ENCODE measurements around the gene SMCR8. TPM values are rescaled to one million over a fixed set of nuclear protein-coding genes. Genes with fewer than 3 reads are reported as not detected.

Gene SMCR8
- total and polyA plus RNA-seq, 2 donors (not counting 1 experiment from before 2014, with no cell fraction given), result 8.6 to 19.5 TPM

DNA sequence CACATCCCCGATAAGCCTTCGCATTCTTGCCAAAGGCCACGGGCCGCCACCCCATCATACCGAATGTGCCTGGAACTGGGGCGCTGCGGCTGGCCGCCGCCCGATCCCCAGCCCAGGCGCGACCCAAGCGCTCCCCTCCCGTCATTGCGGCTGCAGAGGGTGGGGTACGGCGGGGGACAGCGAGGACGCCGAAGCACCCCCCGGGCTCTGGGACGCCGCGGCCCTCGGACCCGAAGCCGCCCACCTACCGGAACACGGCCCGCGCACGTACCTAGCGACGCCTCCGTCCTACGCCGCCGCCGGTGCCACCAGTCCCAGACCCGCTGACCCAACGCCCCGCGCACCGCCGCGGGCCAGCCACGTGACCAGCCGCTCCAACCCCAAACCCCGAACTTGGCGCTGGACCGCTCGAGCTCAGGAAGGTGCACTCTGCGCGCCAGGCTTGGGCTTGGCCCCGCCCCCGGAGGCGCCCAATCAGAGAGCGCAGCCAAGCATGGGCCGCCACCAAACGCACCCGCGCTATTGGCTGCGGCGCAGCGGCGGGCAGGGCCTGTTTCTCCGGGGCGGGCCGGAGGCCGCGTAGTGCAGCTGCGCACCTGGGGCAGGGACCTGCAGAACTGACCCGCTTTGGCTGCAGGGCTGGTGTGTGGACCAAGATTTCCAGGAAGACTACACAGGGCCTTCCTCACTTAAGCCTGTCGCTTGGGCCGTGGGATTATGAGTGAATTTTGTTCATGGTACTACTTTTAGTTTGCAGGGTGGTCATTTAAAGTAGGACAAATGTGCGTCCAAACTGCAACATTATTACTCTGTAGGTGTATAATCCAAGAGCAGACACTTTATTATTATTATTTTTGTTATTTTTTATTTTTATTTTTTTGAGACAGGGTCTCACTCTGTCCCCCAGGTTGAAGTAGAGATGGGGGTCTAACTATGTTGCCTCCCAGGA lies 48.3 kb downstream of the SMCR8 start, which contains the start of gene SHMT1:
SHMT1 (minus strand) TSS at position 450 of the 949 bp plus-strand sequence. CDS start 7,569 bp downstream, outside the sequence.
- peak within 1 kb of the TSS; percentile 52 for H3K9ac ChIP-seq (ENCODE audit: insufficient read depth, low read length)
- no peaks in the 10 kb centered on the region for H4K20me1 ChIP-seq (ENCODE audit: control insufficient read depth, extremely low read depth, insufficient read depth, low read length)
- H2AFZ ChIP-seq (ENCODE audit: low read length), result peak within 1 kb of the TSS; percentile 88
- peak within 1 kb of the TSS; percentile 71 to 80 (median 76) for H3K4me3 ChIP-seq (replicated peaks in 1 of 4; ENCODE audit: control extremely low read depth in 1 of 4, insufficient read depth in 1 of 4, low read depth in 3 of 4, low read length in 4 of 4)
- H3K4me2 ChIP-seq (ENCODE audit: extremely low read depth, insufficient read depth, low read length), result peak within 1 kb of the TSS; percentile 93
- H3K4me1 ChIP-seq (ENCODE audit: control insufficient read depth, extremely low read depth, insufficient read depth, low read length), result no peaks in the 10 kb centered on the region
- no peak within 1 kb of the TSS for H3K27ac ChIP-seq (ENCODE audit: insufficient read depth, low read length)
- TF ChIP-seq EZH2 (IDR thresholded peaks at IDR 0.05; ENCODE audit: low read length, missing control alignments), result no peak
- TF ChIP-seq, protein P1, sequence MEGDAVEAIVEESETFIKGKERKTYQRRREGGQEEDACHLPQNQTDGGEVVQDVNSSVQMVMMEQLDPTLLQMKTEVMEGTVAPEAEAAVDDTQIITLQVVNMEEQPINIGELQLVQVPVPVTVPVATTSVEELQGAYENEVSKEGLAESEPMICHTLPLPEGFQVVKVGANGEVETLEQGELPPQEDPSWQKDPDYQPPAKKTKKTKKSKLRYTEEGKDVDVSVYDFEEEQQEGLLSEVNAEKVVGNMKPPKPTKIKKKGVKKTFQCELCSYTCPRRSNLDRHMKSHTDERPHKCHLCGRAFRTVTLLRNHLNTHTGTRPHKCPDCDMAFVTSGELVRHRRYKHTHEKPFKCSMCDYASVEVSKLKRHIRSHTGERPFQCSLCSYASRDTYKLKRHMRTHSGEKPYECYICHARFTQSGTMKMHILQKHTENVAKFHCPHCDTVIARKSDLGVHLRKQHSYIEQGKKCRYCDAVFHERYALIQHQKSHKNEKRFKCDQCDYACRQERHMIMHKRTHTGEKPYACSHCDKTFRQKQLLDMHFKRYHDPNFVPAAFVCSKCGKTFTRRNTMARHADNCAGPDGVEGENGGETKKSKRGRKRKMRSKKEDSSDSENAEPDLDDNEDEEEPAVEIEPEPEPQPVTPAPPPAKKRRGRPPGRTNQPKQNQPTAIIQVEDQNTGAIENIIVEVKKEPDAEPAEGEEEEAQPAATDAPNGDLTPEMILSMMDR (conservative IDR thresholded peaks at IDR 0.05 in 1 of 2, IDR thresholded peaks at IDR 0.05 in 1 of 2; ENCODE audit: low read depth in 1 of 2, low read length in 2 of 2), result no peak
- H3K79me2 ChIP-seq (ENCODE audit: control insufficient read depth, insufficient read depth, low read length), result no peaks in the 10 kb centered on the region
- H3K9me3 ChIP-seq (ENCODE audit: control insufficient read depth, insufficient read depth, low read depth, low read length), result no peaks in the 10 kb centered on the region
- peak; percentile 81 to 85 for DNase-seq (ENCODE audit: low read depth in 2 of 2)
- H3K27me3 ChIP-seq (ENCODE audit: control insufficient read depth, insufficient read depth, low read length), result no peaks in the 10 kb centered on the region
- no peaks in the 10 kb centered on the region for H3K36me3 ChIP-seq (ENCODE audit: control insufficient read depth, insufficient read depth, low read length)

DNA sequence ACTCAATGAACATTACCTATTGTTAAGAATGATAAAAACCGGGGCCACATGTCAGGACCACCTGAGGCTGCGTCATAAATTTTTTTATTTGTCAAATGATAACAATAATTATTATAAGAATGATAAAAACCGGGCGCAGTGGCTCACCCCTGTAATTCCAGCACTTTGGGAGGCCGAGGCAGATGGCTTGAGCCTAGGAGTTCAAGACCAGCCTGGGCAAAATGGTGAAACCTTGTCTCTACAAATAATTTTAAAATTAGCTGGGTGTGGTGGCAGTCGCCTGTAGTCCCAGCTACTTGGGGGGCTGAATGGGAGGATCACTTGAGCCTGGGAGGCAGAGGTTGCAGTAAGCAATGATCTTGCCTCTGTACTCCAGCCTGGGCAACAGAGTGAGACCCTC lies 49.1 kb downstream of the SMCR8 start:
- Histone ChIP-seq H3K27ac (ENCODE audit: insufficient read depth, low read length) (no peak overlapping the region), H2AFZ (ENCODE audit: low read length) (no peak overlapping the region), H3K4me2 (ENCODE audit: extremely low read depth, insufficient read depth, low read length) (no peak overlapping the region), H3K79me2 (ENCODE audit: control insufficient read depth, insufficient read depth, low read length) (no peaks in the 10 kb centered on the region), H3K4me1 (ENCODE audit: control insufficient read depth, extremely low read depth, insufficient read depth, low read length) (no peaks in the 10 kb centered on the region), H3K36me3 (ENCODE audit: control insufficient read depth, insufficient read depth, low read length) (no peaks in the 10 kb centered on the region), H3K4me3 (replicated peaks in 1 of 4; ENCODE audit: control extremely low read depth in 1 of 4, insufficient read depth in 1 of 4, low read depth in 3 of 4, low read length in 4 of 4) (no peak overlapping the region), H3K9ac (ENCODE audit: insufficient read depth, low read length) (no peak overlapping the region), H4K20me1 (ENCODE audit: control insufficient read depth, extremely low read depth, insufficient read depth, low read length) (no peaks in the 10 kb centered on the region), H3K27me3 (ENCODE audit: control insufficient read depth, insufficient read depth, low read length) (no peaks in the 10 kb centered on the region), H3K9me3 (ENCODE audit: control insufficient read depth, insufficient read depth, low read depth, low read length) (no peaks in the 10 kb centered on the region)
- no peak for DNase-seq (ENCODE audit: low read depth in 2 of 2)
- no peak for TF ChIP-seq EZH2 (IDR thresholded peaks at IDR 0.05; ENCODE audit: low read length, missing control alignments)
- TF ChIP-seq, protein P1 (conservative IDR thresholded peaks at IDR 0.05 in 1 of 2, IDR thresholded peaks at IDR 0.05 in 1 of 2; ENCODE audit: low read depth in 1 of 2, low read length in 2 of 2), result no peak

DNA sequence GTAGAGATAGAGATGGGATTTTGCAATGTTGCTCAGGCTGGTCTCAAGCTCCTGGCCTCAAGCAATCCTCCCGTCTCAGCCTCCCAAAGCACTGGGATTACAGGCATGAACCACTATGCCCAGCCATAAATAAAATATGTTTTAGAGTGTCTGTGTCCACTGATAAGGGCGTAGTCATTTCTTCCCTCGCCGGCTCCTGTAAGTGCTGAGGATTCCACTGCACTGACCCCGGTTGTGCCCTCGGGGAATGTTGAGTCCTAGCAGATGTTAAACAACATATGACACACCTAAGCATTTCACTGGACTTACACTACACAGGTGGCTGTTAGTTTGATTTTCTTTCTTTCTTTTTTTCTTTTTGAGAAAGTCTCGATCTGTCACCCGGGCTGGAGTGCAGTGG lies 53.9 kb downstream of the SMCR8 start:
- Histone ChIP-seq H3K27me3 (ENCODE audit: control insufficient read depth, insufficient read depth, low read length) (peaks cover 2% of the 10 kb centered on the region), H3K79me2 (ENCODE audit: control insufficient read depth, insufficient read depth, low read length) (no peaks in the 10 kb centered on the region), H3K4me1 (ENCODE audit: control insufficient read depth, extremely low read depth, insufficient read depth, low read length) (no peaks in the 10 kb centered on the region), H3K4me3 (replicated peaks in 1 of 4; ENCODE audit: control extremely low read depth in 1 of 4, insufficient read depth in 1 of 4, low read depth in 3 of 4, low read length in 4 of 4) (no peak overlapping the region), H3K27ac (ENCODE audit: insufficient read depth, low read length) (no peak overlapping the region), H3K9me3 (ENCODE audit: control insufficient read depth, insufficient read depth, low read depth, low read length) (no peaks in the 10 kb centered on the region), H3K9ac (ENCODE audit: insufficient read depth, low read length) (no peak overlapping the region), H3K36me3 (ENCODE audit: control insufficient read depth, insufficient read depth, low read length) (no peaks in the 10 kb centered on the region), H3K4me2 (ENCODE audit: extremely low read depth, insufficient read depth, low read length) (no peak overlapping the region), H2AFZ (ENCODE audit: low read length) (no peak overlapping the region), H4K20me1 (ENCODE audit: control insufficient read depth, extremely low read depth, insufficient read depth, low read length) (no peaks in the 10 kb centered on the region)
- TF ChIP-seq, protein P1 (conservative IDR thresholded peaks at IDR 0.05 in 1 of 2, IDR thresholded peaks at IDR 0.05 in 1 of 2; ENCODE audit: low read depth in 1 of 2, low read length in 2 of 2), result no peak
- TF ChIP-seq EZH2 (IDR thresholded peaks at IDR 0.05; ENCODE audit: low read length, missing control alignments), result no peak
- DNase-seq (ENCODE audit: low read depth in 2 of 2), result no peak
